Kidney (tissue), 14 donors: ENCODE results near the gene SMG6. TPM values are rescaled to one million over a fixed set of nuclear protein-coding genes. Genes with fewer than 3 reads are reported as not detected.

Source experiments
- DNase-seq, 5 donors: peaks; one replicate each; pipeline ENCODE4 v3.0.0-alpha.2; 2013 to 2020
- FAIRE-seq: peaks from 2 replicates; lab custom pipeline; 2012; peaks lifted over from hg19 to GRCh38; lab: Jason Lieb, UNC
- H3K27ac ChIP-seq, 2 donors: one replicate each; pipeline ENCODE4 v1.7.0; 2013; ENCODE audit warnings: low read depth in 2 of 2, low read length in 2 of 2, inconsistent platforms in 1 of 2
- H3K27me3 ChIP-seq: one replicate; pipeline ENCODE4 v1.7.1; 2013; ENCODE audit warnings: low read length, inconsistent platforms; ENCODE audit not compliant: control insufficient read depth, insufficient read depth
- H3K36me3 ChIP-seq, 3 donors: one replicate each; pipeline versions ENCODE4 v1.7.0 to v1.7.1; 2013; ENCODE audit warnings: low read length in 3 of 3, control low read depth in 1 of 3, inconsistent platforms in 1 of 3; ENCODE audit not compliant: insufficient read depth in 3 of 3, control insufficient read depth in 2 of 3
- H3K4me1 ChIP-seq, 3 donors: one replicate each; pipeline versions ENCODE4 v1.7.0 to v1.7.1; 2013; ENCODE audit warnings: low read length in 3 of 3, inconsistent platforms in 1 of 3, low read depth in 1 of 3; ENCODE audit not compliant: control insufficient read depth in 2 of 3, insufficient read depth in 2 of 3
- H3K4me3 ChIP-seq, 3 donors: one replicate each; pipeline versions ENCODE4 v1.7.0 to v1.8.1; 2013; ENCODE audit warnings: low read length in 3 of 3, control low read depth in 1 of 3, inconsistent platforms in 1 of 3
- H3K9ac ChIP-seq, 3 donors: one replicate each; pipeline versions ENCODE4 v1.7.0 to v1.7.1; 2013; ENCODE audit warnings: low read length in 3 of 3, control low read depth in 1 of 3, inconsistent platforms in 1 of 3
- H3K9me3 ChIP-seq, 3 donors: one replicate each; pipeline versions ENCODE4 v1.7.0 to v1.7.1; 2013; ENCODE audit warnings: low read length in 3 of 3, control low read depth in 1 of 3, inconsistent platforms in 1 of 3; ENCODE audit not compliant: control insufficient read depth in 2 of 3, insufficient read depth in 1 of 3
- CTCF ChIP-seq: IDR thresholded peaks from 3 replicates; pipeline ENCODE4 v1.5.1; 2012; ENCODE audit warnings: mild to moderate bottlenecking, moderate library complexity, borderline replicate concordance; ENCODE audit not compliant: insufficient read depth; ENCODE audit errors: extremely low read depth
- intact Hi-C: fragments of 100-400 bp; cut with DNase I; formaldehyde crosslinking; loops from one replicate; pipeline ENCODE4 v1.11.1; 2022
- polyA plus RNA-seq: library from polyadenylated mRNA; stranded (reverse); fragments of 350-450 nt; fragmentation: Illumina TruSeq; extraction: RNeasy Lipid Tissue Mini Kit (QIAGEN cat#74804); gene quantifications from one replicate; pipeline ENCODE4 v1.2.3, GENCODE V29; 2014; ENCODE audit warnings: low read depth, low replicate concordance; ENCODE audit not compliant: insufficient read depth
- total RNA-seq: library from RNA; stranded (reverse); fragmentation: NEBNext Ultra II Directional; extraction: Animal tissue kit (Norgen Biotek cat#: 25700); gene quantifications from one replicate; pipeline ENCODE4 v1.2.1, GENCODE V29; 2021
- donor health status: control.
- donor health status: control.
- donor health status: control.
- donor health status: control.
- donor health status: control.
- donor health status: DM: yes; HTN: yes; CAD: no.
- donor health status: Normal renal cell carcinoma (clear cell type).

The SMG6 gene
- total and polyA plus RNA-seq, 2 donors from 2014 or later, result 20.6 to 37.3 TPM

DNA sequence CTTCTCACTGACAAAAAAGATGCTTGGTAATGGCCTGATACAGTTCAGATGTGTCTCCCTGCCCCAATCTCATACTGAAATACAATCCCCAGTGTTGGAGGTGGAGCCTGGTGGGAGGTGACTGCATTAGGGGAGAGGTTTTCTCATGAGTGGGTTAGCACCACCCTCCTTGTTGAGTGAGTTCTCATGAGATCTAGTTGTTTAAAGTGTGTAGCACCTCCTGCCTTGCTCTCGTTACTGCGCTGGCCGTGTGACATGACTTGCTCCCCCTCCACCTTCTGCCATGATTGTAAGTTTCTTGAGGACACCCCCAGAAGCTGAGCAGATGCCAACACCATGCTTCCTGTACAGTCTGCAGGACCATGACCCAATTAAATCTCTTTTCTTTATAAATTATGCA, 27.7 kb upstream of the SMG6 start:
- Histone ChIP-seq H3K27me3 (no peaks in the 10 kb centered on the region), H3K36me3 (peaks cover 36 to 43% (median 38%) of the 10 kb centered on the region in 3 donors), H3K4me3 (no peak overlapping the region), H3K27ac (no peak overlapping the region), H3K9ac (no peak overlapping the region), H3K4me1 (peaks cover 0 to 6% (median 3%) of the 10 kb centered on the region in 3 donors), H3K9me3 (no peaks in the 10 kb centered on the region)
- DNase-seq, result no peak
- no peak for FAIRE-seq
- TF ChIP-seq CTCF, result no peak
- intact Hi-C loops, result no loop called here

GRCh38 chr17:2323629-2324314, 20.2 kb upstream of the SMG6 start:
- no peaks in the 10 kb centered on the region for H3K4me1 ChIP-seq
- intact Hi-C loops, result no loop called here
- no peak for FAIRE-seq

GRCh38 chr17:2321399-2321798, 17.8 kb upstream of the SMG6 start:
- no peak for FAIRE-seq
- intact Hi-C loops, result no loop called here

More at GRCh38 chr17:2323629-2324314, 20.2 kb upstream of the SMG6 start:
- TF ChIP-seq CTCF, result no peak
- Histone ChIP-seq H3K9ac (no peak overlapping the region), H3K27me3 (no peaks in the 10 kb centered on the region), H3K36me3 (peaks cover 6 to 27% (median 26%) of the 10 kb centered on the region in 3 donors), H3K9me3 (no peaks in the 10 kb centered on the region), H3K27ac (no peak overlapping the region), H3K4me3 (no peak overlapping the region)
- no peak for DNase-seq

More at GRCh38 chr17:2321399-2321798, 17.8 kb upstream of the SMG6 start:
- peaks cover 6 to 27% (median 26%) of the 10 kb centered on the region in 3 donors for H3K36me3 ChIP-seq
- no peak overlapping the region for H3K4me3 ChIP-seq
- no peaks in the 10 kb centered on the region for H3K4me1 ChIP-seq
- no peak overlapping the region for H3K27ac ChIP-seq
- H3K9ac ChIP-seq, result no peak overlapping the region
- H3K27me3 ChIP-seq, result no peaks in the 10 kb centered on the region
- DNase-seq, result no peak
- no peaks in the 10 kb centered on the region for H3K9me3 ChIP-seq
- TF ChIP-seq CTCF, result no peak
